ENCODE results near the gene NYNRIN. TPM values are rescaled to one million over a fixed set of nuclear protein-coding genes. Genes with fewer than 3 reads are reported as not detected.

The NYNRIN gene
- total and polyA plus RNA-seq, 2 of the 8 experiments (the other 6 are each of a cell fraction or from before 2014, with no cell fraction given) = 15.2 to 18.3 TPM

DNA sequence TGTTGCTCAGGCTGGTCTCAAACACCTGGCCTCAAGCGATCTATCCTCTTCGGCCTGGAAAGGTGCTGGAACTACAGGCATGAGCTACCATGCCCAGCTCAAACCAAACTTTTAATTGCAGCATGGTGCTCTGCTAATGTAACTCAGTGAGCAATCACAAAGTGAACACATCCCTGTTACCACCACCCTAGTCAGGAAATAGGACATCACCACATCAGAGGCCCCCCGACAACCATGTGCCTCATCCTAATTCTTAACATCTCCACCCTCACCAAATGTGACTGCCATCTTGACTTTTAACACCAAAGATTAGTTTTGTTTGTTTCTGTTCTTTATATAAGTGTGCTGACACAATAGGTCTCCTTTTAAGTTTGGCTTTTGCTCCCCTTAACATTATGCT, 66.6 kb downstream of the NYNRIN start:
- Histone ChIP-seq H2BK15ac (ENCODE audit: low read length) (no peak overlapping the region), H3K9me3 (ENCODE audit: insufficient read depth in 2 of 2, low read depth in 1 of 2, low read length in 1 of 2) (no peaks in the 10 kb centered on the region), H2BK120ac (replicated peaks; ENCODE audit: low read depth, low read length) (no peak overlapping the region), H2AK5ac (ENCODE audit: low read depth, low read length) (no peak overlapping the region), H4K8ac (ENCODE audit: extremely low read depth, insufficient read depth, low read length) (no peak overlapping the region), H2AFZ (ENCODE audit: low read length) (no peak overlapping the region), H2BK20ac (ENCODE audit: low read length) (no peak overlapping the region), H2BK12ac (ENCODE audit: low read depth, low read length) (no peak overlapping the region), H3K79me2 (ENCODE audit: control insufficient read depth in 1 of 2, insufficient read depth in 2 of 2, low read length in 2 of 2) (no peaks in the 10 kb centered on the region), H3K27ac (ENCODE audit: low read depth, low read length) (no peak overlapping the region), H3K4me1 (replicated peaks in 1 of 4; ENCODE audit: control insufficient read depth in 3 of 4, insufficient read depth in 4 of 4, low read length in 3 of 4) (no peaks in the 10 kb centered on the region), H3K14ac (ENCODE audit: insufficient read length) (no peak overlapping the region), H3K9ac (replicated peaks in 1 of 4; ENCODE audit: extremely low read depth in 1 of 4, low read depth in 3 of 4, low read length in 3 of 4) (no peak overlapping the region), H4K5ac (ENCODE audit: insufficient read length, low read depth, low read length) (no peak overlapping the region), H4K91ac (replicated peaks; ENCODE audit: insufficient read length, low read length) (no peak overlapping the region), H3K4me3 (ENCODE audit: extremely low read depth in 1 of 4, insufficient read depth in 2 of 4, low read depth in 3 of 4, low read length in 4 of 4) (no peak overlapping the region), H3K36me3 (ENCODE audit: control insufficient read depth in 2 of 4, insufficient read depth in 4 of 4, low read length in 3 of 4) (no peaks in the 10 kb centered on the region), H4K20me1 (replicated peaks in 1 of 2; ENCODE audit: control insufficient read depth in 1 of 2, insufficient read depth in 2 of 2, low read length in 2 of 2) (no peaks in the 10 kb centered on the region), H3K27me3 (replicated peaks in 1 of 4; ENCODE audit: control insufficient read depth in 3 of 4, extremely low read depth in 1 of 4, insufficient read depth in 3 of 4, low read length in 3 of 4) (no peaks in the 10 kb centered on the region), H2BK5ac (ENCODE audit: low read depth, low read length) (no peak overlapping the region), H3K56ac (replicated peaks; ENCODE audit: insufficient read length, low read depth, low read length) (no peak overlapping the region), H3K4me2 (ENCODE audit: insufficient read depth in 1 of 2, low read depth in 2 of 2, low read length in 2 of 2) (no peak overlapping the region), H3K4ac (replicated peaks; ENCODE audit: insufficient read length, low read depth, low read length) (no peak overlapping the region), H3K23ac (ENCODE audit: insufficient read length) (no peak overlapping the region), H3K18ac (ENCODE audit: extremely low read depth, low read length) (no peak overlapping the region), H3K23me2 (ENCODE audit: low read depth, low read length) (no peaks in the 10 kb centered on the region), H3K79me1 (ENCODE audit: low read depth, low read length) (no peaks in the 10 kb centered on the region)
- FAIRE-seq (no peak), DNase-seq (ENCODE audit: low read depth in 1 of 2, low spot score in 2 of 2) (no peak)
- ChIA-PET POLR2A (ENCODE audit: partially characterized antibody) (interaction anchor here (0.9 kb wide), 1 partner anchor 13 kb away, joined by 3 read pairs; no protein-coding TSS in a partner anchor), CTCF (ENCODE audit: partially characterized antibody) (no interaction called here)
- 94% methylated on average over 3 of the region's 3 CpGs; no CpG with 5 or more reads in 1 of the 2 experiments for WGBS, 2 experiments (ENCODE audit: extremely low coverage in 1 of 2, insufficient coverage in 1 of 2, insufficient read length in 1 of 2, insufficient replicate concordance in 2 of 2, low coverage in 1 of 2, low lambda C conversion rate in 2 of 2, missing lambda C conversion rate in 1 of 2)
- TF ChIP-seq SP4 (IDR thresholded peaks at IDR 0.05; ENCODE audit: low read length) (no peak), RAD21 (IDR thresholded peaks at IDR 0.05 in 1 of 2, conservative IDR thresholded peaks at IDR 0.05 in 1 of 2; ENCODE audit: low read depth in 2 of 2, low read length in 2 of 2) (no peak), CTBP2 (IDR thresholded peaks at IDR 0.05; ENCODE audit: borderline replicate concordance, insufficient read depth, insufficient read length, low read length) (no peak), TBP (IDR thresholded peaks at IDR 0.05; ENCODE audit: low read depth, low read length) (no peak), KDM4A (IDR thresholded peaks at IDR 0.05; ENCODE audit: low read depth, low read length, severe bottlenecking) (no peak), SP2 (IDR thresholded peaks at IDR 0.05; ENCODE audit: low read length) (no peak), CEBPB (IDR thresholded peaks at IDR 0.05; ENCODE audit: low read depth, low read length) (no peak), SAP30 (IDR thresholded peaks at IDR 0.05; ENCODE audit: insufficient read depth, insufficient replicate concordance, low read length) (no peak), HDAC6 (IDR thresholded peaks at IDR 0.05; ENCODE audit: low read depth, low read length) (no peak), BCL11A (IDR thresholded peaks at IDR 0.05; ENCODE audit: low read depth in 2 of 2, low read length in 2 of 2) (no peak), HDAC2 (IDR thresholded peaks at IDR 0.05; ENCODE audit: borderline replicate concordance in 1 of 2, low read depth in 2 of 2, low read length in 2 of 2) (no peak)
- TF ChIP-seq, protein P1, sequence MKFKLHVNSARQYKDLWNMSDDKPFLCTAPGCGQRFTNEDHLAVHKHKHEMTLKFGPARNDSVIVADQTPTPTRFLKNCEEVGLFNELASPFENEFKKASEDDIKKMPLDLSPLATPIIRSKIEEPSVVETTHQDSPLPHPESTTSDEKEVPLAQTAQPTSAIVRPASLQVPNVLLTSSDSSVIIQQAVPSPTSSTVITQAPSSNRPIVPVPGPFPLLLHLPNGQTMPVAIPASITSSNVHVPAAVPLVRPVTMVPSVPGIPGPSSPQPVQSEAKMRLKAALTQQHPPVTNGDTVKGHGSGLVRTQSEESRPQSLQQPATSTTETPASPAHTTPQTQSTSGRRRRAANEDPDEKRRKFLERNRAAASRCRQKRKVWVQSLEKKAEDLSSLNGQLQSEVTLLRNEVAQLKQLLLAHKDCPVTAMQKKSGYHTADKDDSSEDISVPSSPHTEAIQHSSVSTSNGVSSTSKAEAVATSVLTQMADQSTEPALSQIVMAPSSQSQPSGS (IDR thresholded peaks at IDR 0.05; ENCODE audit: low read length) = no peak

All from H1 (cell line).